OCI-LY3 (cell line): ENCODE results near the gene LPP.

Experiments used
- CTCF ChIP-seq: fragments of 200-600, 300-600 bp; sonication (generic); IDR thresholded peaks from 2 replicates; pipeline ENCODE4 v1.5.1; 2014; ENCODE audit warnings: antibody characterized with exemption, low read length, low read depth
- EZH2phosphoT487 ChIP-seq: fragments of 200-600 bp; shearing (Covaris generic); IDR thresholded peaks from 2 replicates; pipeline ENCODE4 v1.6.1; 2018; ENCODE audit warnings: antibody characterized with exemption, mixed run types, low read depth

DNA sequence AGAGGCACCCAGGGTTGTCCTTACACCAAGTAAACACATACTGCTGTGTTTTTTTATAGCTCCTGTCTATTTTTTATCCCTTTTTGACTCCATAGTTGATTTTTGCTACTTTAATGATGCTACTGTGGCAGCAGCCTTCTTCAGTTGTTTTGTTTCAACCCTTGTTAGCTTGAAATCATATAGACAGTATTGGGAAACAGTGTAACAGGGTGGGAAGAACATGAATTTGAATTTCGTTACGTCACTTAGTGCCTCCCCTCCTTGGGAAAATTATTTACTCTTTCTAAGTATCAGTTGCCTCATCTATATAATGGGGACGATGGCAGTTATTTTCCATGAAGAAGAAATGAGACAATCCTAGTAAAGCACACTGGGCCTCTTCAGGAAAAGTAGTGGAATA lies 608.0 kb downstream of the LPP start:
- TF ChIP-seq CTCF (no peak), EZH2phosphoT487 (no peak)
